AG09319 (cell line): ENCODE results near the gene UMAD1.

Experiments
- DNase-seq: peaks from one replicate; pipeline ENCODE4 v3.0.0-alpha.2; 2010; ENCODE audit warnings: low read depth; ENCODE audit errors: extremely low read depth
- TF ChIP-seq, protein P1 (sequence below): IDR thresholded peaks from 2 replicates; pipeline ENCODE4 v1.5.1; 2011; ENCODE audit warnings: low read depth, mild to moderate bottlenecking, inconsistent platforms, low read length, moderate library complexity

Gene UMAD1

DNA sequence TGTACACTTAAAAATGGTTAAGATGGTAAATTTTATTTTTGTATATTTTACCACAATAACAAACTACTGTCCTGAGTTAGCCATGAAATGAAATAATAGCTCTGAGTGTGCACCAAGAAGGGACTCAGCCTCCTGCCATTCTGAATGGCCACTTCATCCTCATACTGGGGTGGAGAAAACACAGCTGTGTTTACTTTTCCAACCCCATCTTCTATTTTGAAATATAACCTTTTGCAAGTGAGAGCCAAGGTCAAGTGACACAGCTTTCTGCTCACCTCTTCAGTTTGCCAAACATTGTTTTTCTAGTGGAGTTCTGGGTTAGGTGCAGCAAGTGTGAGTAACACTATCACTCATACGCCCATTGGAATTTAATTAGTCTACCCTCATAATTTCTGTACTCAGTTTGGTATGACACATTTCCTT lies 220.7 kb downstream of the UMAD1 start:
- peak; percentile 11 for DNase-seq

DNA sequence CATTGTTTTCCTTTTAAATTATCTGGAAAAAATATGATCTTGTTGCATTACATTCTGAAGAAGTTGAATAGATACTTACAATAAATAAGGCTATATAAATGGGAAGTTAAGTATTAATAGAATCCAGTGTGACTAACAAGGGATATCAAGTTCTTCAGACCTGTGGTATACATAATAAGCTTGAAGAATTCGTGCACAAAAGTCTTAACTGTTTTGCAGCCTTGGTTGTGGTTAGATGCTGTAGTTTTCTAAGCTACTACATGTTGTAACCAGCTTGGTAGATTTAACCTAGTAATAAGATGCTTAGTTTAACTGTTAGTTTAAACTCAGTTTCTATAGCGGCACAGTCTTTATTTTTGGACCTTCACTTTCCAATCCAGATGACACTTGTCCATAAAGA lies 221.8 kb downstream of the UMAD1 start:
- DNase-seq = no peak
- TF ChIP-seq, protein P1, sequence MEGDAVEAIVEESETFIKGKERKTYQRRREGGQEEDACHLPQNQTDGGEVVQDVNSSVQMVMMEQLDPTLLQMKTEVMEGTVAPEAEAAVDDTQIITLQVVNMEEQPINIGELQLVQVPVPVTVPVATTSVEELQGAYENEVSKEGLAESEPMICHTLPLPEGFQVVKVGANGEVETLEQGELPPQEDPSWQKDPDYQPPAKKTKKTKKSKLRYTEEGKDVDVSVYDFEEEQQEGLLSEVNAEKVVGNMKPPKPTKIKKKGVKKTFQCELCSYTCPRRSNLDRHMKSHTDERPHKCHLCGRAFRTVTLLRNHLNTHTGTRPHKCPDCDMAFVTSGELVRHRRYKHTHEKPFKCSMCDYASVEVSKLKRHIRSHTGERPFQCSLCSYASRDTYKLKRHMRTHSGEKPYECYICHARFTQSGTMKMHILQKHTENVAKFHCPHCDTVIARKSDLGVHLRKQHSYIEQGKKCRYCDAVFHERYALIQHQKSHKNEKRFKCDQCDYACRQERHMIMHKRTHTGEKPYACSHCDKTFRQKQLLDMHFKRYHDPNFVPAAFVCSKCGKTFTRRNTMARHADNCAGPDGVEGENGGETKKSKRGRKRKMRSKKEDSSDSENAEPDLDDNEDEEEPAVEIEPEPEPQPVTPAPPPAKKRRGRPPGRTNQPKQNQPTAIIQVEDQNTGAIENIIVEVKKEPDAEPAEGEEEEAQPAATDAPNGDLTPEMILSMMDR = no peak

More for the DNA sequence above, 220.7 kb downstream of the UMAD1 start:
- TF ChIP-seq, protein P1 = no peak

- DNase-seq = no peak
- TF ChIP-seq, protein P1 = no peak
Observed at GRCh38 chr7:7867846-7868571, 227.5 kb downstream of the UMAD1 start.

GRCh38 chr7:7868572-7868899 lies 228.0 kb downstream of the UMAD1 start:
- TF ChIP-seq, protein P1 = no peak
- DNase-seq = no peak

DNA sequence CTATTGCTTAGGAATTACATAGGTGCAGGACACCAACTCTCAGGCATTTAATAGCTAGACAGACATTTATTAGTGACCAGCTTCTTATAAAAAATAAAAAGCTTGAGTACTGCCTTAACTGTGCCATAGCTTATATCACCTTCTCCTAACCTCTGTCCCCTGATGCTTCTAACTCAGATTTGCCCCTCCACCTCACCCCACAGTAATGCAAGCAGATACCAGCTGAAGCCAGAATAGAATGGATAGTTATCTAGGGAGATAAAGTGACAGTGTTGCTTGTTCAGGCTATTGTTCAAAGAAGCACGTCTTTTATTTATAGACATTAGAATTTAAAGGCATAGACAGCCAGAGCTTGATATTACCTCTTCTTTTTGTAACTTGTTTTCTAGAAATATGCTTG lies 228.5 kb downstream of the UMAD1 start:
- TF ChIP-seq, protein P1 = no peak
- no peak for DNase-seq

DNA sequence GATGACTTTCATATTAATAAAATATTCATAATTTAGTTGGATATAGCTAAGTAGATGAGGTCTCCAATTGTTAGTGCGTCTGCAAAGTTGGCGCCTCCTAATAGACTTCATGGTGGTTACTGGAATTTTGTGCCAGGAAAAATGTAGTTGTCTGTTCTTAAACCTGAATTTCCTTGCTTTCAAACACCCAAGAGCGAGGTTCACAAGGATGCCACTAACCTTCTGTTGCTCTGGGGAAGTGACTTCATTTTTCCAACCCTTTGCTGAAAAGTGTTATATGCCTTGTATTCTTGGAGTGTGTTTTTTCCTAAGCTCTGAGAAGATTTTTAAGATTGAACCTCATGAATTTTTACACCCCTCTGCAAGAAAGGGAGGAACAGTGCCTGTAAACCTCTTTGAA lies 229.1 kb downstream of the UMAD1 start:
- TF ChIP-seq, protein P1 = no peak
- no peak for DNase-seq

GRCh38 chr7:7870555-7870954 lies 230.0 kb downstream of the UMAD1 start:
- TF ChIP-seq, protein P1 = no peak
- no peak for DNase-seq
